GM21526 (cell line): Measurements from ENCODE around the gene PCYOX1L.
"Not testable (repeated sequence)": the region's sequence is repeated elsewhere in the genome, so short reads cannot be mapped to it uniquely, and the experiment has no call there.

Experiments
- ATAC-seq: cut with Tn5 transposase; IDR thresholded peaks from one replicate; pipeline ENCODE4 v1.9.1; 2021; ENCODE audit warnings: moderate library complexity; ENCODE audit not compliant: unreplicated experiment, low FRiP score

Gene PCYOX1L

GRCh38 chr5:149382517-149383220 lies 24.8 kb downstream of the PCYOX1L start:
- no peak for ATAC-seq

- ATAC-seq = no peak
Observed at GRCh38 chr5:149383399-149383798, 25.6 kb downstream of the PCYOX1L start.

GRCh38 chr5:149386166-149386565 lies 28.3 kb downstream of the PCYOX1L start:
- no peak for ATAC-seq

- no peak for ATAC-seq
Observed at GRCh38 chr5:149387081-149387631, 29.3 kb downstream of the PCYOX1L start.

GRCh38 chr5:149387982-149388381 lies 30.1 kb downstream of the PCYOX1L start:
- ATAC-seq = no peak

GRCh38 chr5:149388498-149389190 lies 30.8 kb downstream of the PCYOX1L start:
- no peak for ATAC-seq

GRCh38 chr5:149389552-149390495 lies 32.0 kb downstream of the PCYOX1L start:
- no peak for ATAC-seq

- ATAC-seq = not testable (repeated sequence)
Observed at GRCh38 chr5:149391076-149391475, 33.2 kb downstream of the PCYOX1L start.

GRCh38 chr5:149391524-149391923 lies 33.7 kb downstream of the PCYOX1L start:
- no peak for ATAC-seq

- no peak for ATAC-seq
Observed at GRCh38 chr5:149392718-149393117, 34.9 kb downstream of the PCYOX1L start.

GRCh38 chr5:149394996-149395395 lies 37.1 kb downstream of the PCYOX1L start:
- not testable (repeated sequence) for ATAC-seq

GRCh38 chr5:149397530-149397929 lies 39.7 kb downstream of the PCYOX1L start:
- ATAC-seq = no peak

GRCh38 chr5:149398747-149399266 lies 41.0 kb downstream of the PCYOX1L start:
- ATAC-seq = not testable (repeated sequence)

GRCh38 chr5:149399775-149400174 lies 41.9 kb downstream of the PCYOX1L start:
- no peak for ATAC-seq

GRCh38 chr5:149400304-149400703 lies 42.5 kb downstream of the PCYOX1L start:
- ATAC-seq = no peak

- ATAC-seq = no peak
Observed at GRCh38 chr5:149401051-149401450, 43.2 kb downstream of the PCYOX1L start.

- no peak for ATAC-seq
Observed at GRCh38 chr5:149402291-149402690, 44.4 kb downstream of the PCYOX1L start.

- no peak for ATAC-seq
Observed at GRCh38 chr5:149403923-149404745, 46.3 kb downstream of the PCYOX1L start.

- ATAC-seq = no peak
Observed at GRCh38 chr5:149404746-149405549, 47.1 kb downstream of the PCYOX1L start.
